GM19025 (cell line): ENCODE results near the gene CKS2.
A peak's percentile ranks its signal among the peaks of the same experiment; 100 is the strongest.
"Not testable (repeated sequence)": the region's sequence is repeated elsewhere in the genome, so short reads cannot be mapped to it uniquely, and the experiment has no call there.

Experiments
- ATAC-seq: cut with Tn5 transposase; IDR thresholded peaks from one replicate; pipeline ENCODE4 v1.9.1; 2021; ENCODE audit warnings: mild to moderate bottlenecking, low read depth, moderate library complexity; ENCODE audit not compliant: unreplicated experiment

The CKS2 gene

GRCh38 chr9:89309608-89310474 lies 1.2 kb upstream of the CKS2 start:
- no peak for ATAC-seq

GRCh38 chr9:89311346-89312221 lies 589 bp downstream of the CKS2 start:
- no peak for ATAC-seq

GRCh38 chr9:89312222-89312571 lies 1.2 kb downstream of the CKS2 start:
- no peak for ATAC-seq

- ATAC-seq = no peak
Observed at GRCh38 chr9:89313842-89314241, 2.8 kb downstream of the CKS2 start.

- no peak for ATAC-seq
Observed at GRCh38 chr9:89314955-89315354, 4.0 kb downstream of the CKS2 start.

- no peak for ATAC-seq
Observed at GRCh38 chr9:89315482-89315881, 4.5 kb downstream of the CKS2 start.

GRCh38 chr9:89317282-89317681 lies 6.3 kb downstream of the CKS2 start:
- ATAC-seq = no peak

GRCh38 chr9:89318123-89319014 lies 7.4 kb downstream of the CKS2 start, which contains the start of gene SECISBP2:
SECISBP2 (plus strand) TSS chr9:89318500; CDS start chr9:89318577, 77 bp downstream.
- peak; percentile 91 for ATAC-seq

- no peak for ATAC-seq
Observed at GRCh38 chr9:89319015-89319905, 8.3 kb downstream of the CKS2 start.

- no peak for ATAC-seq
Observed at GRCh38 chr9:89323390-89323789, 12.4 kb downstream of the CKS2 start.

- no peak for ATAC-seq
Observed at GRCh38 chr9:89325733-89326132, 14.7 kb downstream of the CKS2 start.

- ATAC-seq = no peak
Observed at GRCh38 chr9:89328064-89328463, 17.1 kb downstream of the CKS2 start.

GRCh38 chr9:89329917-89330316 lies 18.9 kb downstream of the CKS2 start:
- ATAC-seq = no peak

GRCh38 chr9:89330513-89330912 lies 19.5 kb downstream of the CKS2 start:
- no peak for ATAC-seq

GRCh38 chr9:89339807-89340206 lies 28.8 kb downstream of the CKS2 start:
- ATAC-seq = no peak

GRCh38 chr9:89340332-89340731 lies 29.3 kb downstream of the CKS2 start:
- peak; percentile 85 for ATAC-seq

GRCh38 chr9:89342213-89342612 lies 31.2 kb downstream of the CKS2 start:
- ATAC-seq = no peak

GRCh38 chr9:89342948-89343347 lies 32.0 kb downstream of the CKS2 start:
- no peak for ATAC-seq

GRCh38 chr9:89343812-89344211 lies 32.8 kb downstream of the CKS2 start:
- ATAC-seq = not testable (repeated sequence)
